Loucy (cell line): ENCODE results near the gene KCNMA1.

Experiments used
- EZH2phosphoT487 ChIP-seq: fragments of 200-600 bp; IDR thresholded peaks from 2 replicates; pipeline ENCODE4 v1.6.1; 2018; ENCODE audit warnings: antibody characterized with exemption, mild to moderate bottlenecking, moderate library complexity, borderline replicate concordance
- TF ChIP-seq, protein P1 (sequence below): fragments of 200-600 bp; sonication (generic); conservative IDR thresholded peaks from 2 replicates; pipeline ENCODE4 v1.5.1; 2014; ENCODE audit warnings: mild to moderate bottlenecking, antibody characterized with exemption, low read length

- TF ChIP-seq, protein P1, sequence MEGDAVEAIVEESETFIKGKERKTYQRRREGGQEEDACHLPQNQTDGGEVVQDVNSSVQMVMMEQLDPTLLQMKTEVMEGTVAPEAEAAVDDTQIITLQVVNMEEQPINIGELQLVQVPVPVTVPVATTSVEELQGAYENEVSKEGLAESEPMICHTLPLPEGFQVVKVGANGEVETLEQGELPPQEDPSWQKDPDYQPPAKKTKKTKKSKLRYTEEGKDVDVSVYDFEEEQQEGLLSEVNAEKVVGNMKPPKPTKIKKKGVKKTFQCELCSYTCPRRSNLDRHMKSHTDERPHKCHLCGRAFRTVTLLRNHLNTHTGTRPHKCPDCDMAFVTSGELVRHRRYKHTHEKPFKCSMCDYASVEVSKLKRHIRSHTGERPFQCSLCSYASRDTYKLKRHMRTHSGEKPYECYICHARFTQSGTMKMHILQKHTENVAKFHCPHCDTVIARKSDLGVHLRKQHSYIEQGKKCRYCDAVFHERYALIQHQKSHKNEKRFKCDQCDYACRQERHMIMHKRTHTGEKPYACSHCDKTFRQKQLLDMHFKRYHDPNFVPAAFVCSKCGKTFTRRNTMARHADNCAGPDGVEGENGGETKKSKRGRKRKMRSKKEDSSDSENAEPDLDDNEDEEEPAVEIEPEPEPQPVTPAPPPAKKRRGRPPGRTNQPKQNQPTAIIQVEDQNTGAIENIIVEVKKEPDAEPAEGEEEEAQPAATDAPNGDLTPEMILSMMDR: no peak
- TF ChIP-seq EZH2phosphoT487: no peak
These were observed 400.5 kb downstream of the KCNMA1 start for GRCh38 chr10:77237120-77237519.
